ENCODE results near the gene SBNO2.

Gene SBNO2

GRCh38 chr19:1066251-1066747 is 107.8 kb downstream of the SBNO2 start:
- no peak for TF ChIP-seq POLR2AphosphoS5 (IDR thresholded peaks at IDR 0.05; ENCODE audit: low read depth, low read length)
- no peak for TF ChIP-seq SIN3A (IDR thresholded peaks at IDR 0.05; ENCODE audit: borderline replicate concordance, insufficient read depth, low read length)
- no peak for TF ChIP-seq TAF1 (IDR thresholded peaks at IDR 0.05; ENCODE audit: borderline replicate concordance, insufficient read depth, low read length)
- no peak for TF ChIP-seq FOXP2 (optimal IDR thresholded peaks at IDR 0.05; ENCODE audit: borderline replicate concordance, extremely low read depth, extremely low read length, insufficient read depth)
- no peak for TF ChIP-seq REST (IDR thresholded peaks at IDR 0.05; ENCODE audit: insufficient read depth in 1 of 2, low read depth in 2 of 2, low read length in 2 of 2)

GRCh38 chr19:1065606-1066109 is 108.4 kb downstream of the SBNO2 start:
- TF ChIP-seq TAF1 (IDR thresholded peaks at IDR 0.05; ENCODE audit: borderline replicate concordance, insufficient read depth, low read length) = no peak
- TF ChIP-seq FOXP2 (optimal IDR thresholded peaks at IDR 0.05; ENCODE audit: borderline replicate concordance, extremely low read depth, extremely low read length, insufficient read depth) = no peak
- TF ChIP-seq REST (IDR thresholded peaks at IDR 0.05; ENCODE audit: insufficient read depth in 1 of 2, low read depth in 2 of 2, low read length in 2 of 2) = no peak
- TF ChIP-seq SIN3A (IDR thresholded peaks at IDR 0.05; ENCODE audit: borderline replicate concordance, insufficient read depth, low read length) = no peak
- no peak for TF ChIP-seq POLR2AphosphoS5 (IDR thresholded peaks at IDR 0.05; ENCODE audit: low read depth, low read length)

GRCh38 chr19:1064661-1065605 is 109.1 kb downstream of the SBNO2 start:
- TF ChIP-seq SIN3A (IDR thresholded peaks at IDR 0.05; ENCODE audit: borderline replicate concordance, insufficient read depth, low read length) = no peak
- TF ChIP-seq REST (IDR thresholded peaks at IDR 0.05; ENCODE audit: insufficient read depth in 1 of 2, low read depth in 2 of 2, low read length in 2 of 2) = no peak
- no peak for TF ChIP-seq TAF1 (IDR thresholded peaks at IDR 0.05; ENCODE audit: borderline replicate concordance, insufficient read depth, low read length)
- TF ChIP-seq POLR2AphosphoS5 (IDR thresholded peaks at IDR 0.05; ENCODE audit: low read depth, low read length) = no peak
- no peak for TF ChIP-seq FOXP2 (optimal IDR thresholded peaks at IDR 0.05; ENCODE audit: borderline replicate concordance, extremely low read depth, extremely low read length, insufficient read depth)

- TF ChIP-seq REST (IDR thresholded peaks at IDR 0.05; ENCODE audit: insufficient read depth in 1 of 2, low read depth in 2 of 2, low read length in 2 of 2) (no peak), FOXP2 (optimal IDR thresholded peaks at IDR 0.05; ENCODE audit: borderline replicate concordance, extremely low read depth, extremely low read length, insufficient read depth) (no peak), TAF1 (IDR thresholded peaks at IDR 0.05; ENCODE audit: borderline replicate concordance, insufficient read depth, low read length) (no peak), SIN3A (IDR thresholded peaks at IDR 0.05; ENCODE audit: borderline replicate concordance, insufficient read depth, low read length) (no peak), POLR2AphosphoS5 (IDR thresholded peaks at IDR 0.05; ENCODE audit: low read depth, low read length) (no peak)
Observed at GRCh38 chr19:1063909-1064660, 110.0 kb downstream of the SBNO2 start.
